Trophoblast cell (in vitro differentiated cells and primary cell): ENCODE data around the gene PARP1.
"Not testable (repeated sequence)": the region's sequence is repeated elsewhere in the genome, so short reads cannot be mapped to it uniquely, and the experiment has no call there.

Source experiments
- DNase-seq, 2 donors: peaks; one replicate each; pipeline ENCODE4 v3.0.0-alpha.2; 2016
- H2AFZ ChIP-seq: 2 replicates; pipeline ENCODE4 v1.6.1; 2013; ENCODE audit warnings: low read length, moderate library complexity, mild to moderate bottlenecking; ENCODE audit not compliant: insufficient read depth, poor library complexity
- H2AK5ac ChIP-seq: 2 replicates; pipeline ENCODE4 v1.6.1; 2013; ENCODE audit warnings: mild to moderate bottlenecking, low read length
- H2BK120ac ChIP-seq: 2 replicates; pipeline ENCODE4 v1.6.1; 2013; ENCODE audit warnings: low read length, mild to moderate bottlenecking, moderate library complexity; ENCODE audit not compliant: insufficient read depth, poor library complexity
- H2BK12ac ChIP-seq: 2 replicates; pipeline ENCODE4 v1.6.1; 2013; ENCODE audit warnings: mild to moderate bottlenecking, low read length, moderate library complexity
- H2BK5ac ChIP-seq: 2 replicates; pipeline ENCODE4 v1.6.1; 2013; ENCODE audit warnings: low read length, low read depth, moderate library complexity, mild to moderate bottlenecking; ENCODE audit not compliant: poor library complexity
- H3K14ac ChIP-seq: 2 replicates; pipeline ENCODE4 v1.6.1; 2013; ENCODE audit warnings: mild to moderate bottlenecking, low read length
- H3K18ac ChIP-seq: 2 replicates; pipeline ENCODE4 v1.6.1; 2013; ENCODE audit warnings: mild to moderate bottlenecking, low read length
- H3K23ac ChIP-seq: 2 replicates; pipeline ENCODE4 v1.6.1; 2013; ENCODE audit warnings: low read length
- H3K27ac ChIP-seq: 2 replicates; pipeline ENCODE4 v1.5.1; 2013; ENCODE audit warnings: low read depth, mild to moderate bottlenecking, inconsistent platforms, low read length, moderate library complexity
- H3K27me3 ChIP-seq: 2 replicates; pipeline ENCODE4 v1.6.1; 2013; ENCODE audit warnings: inconsistent platforms, mild to moderate bottlenecking, low read length, moderate library complexity; ENCODE audit not compliant: insufficient read depth
- H3K36me3 ChIP-seq, 2 experiments: 1 replicate in 1 of 2; 2 replicates in 1 of 2; pipeline ENCODE4 v1.6.1; 2013; ENCODE audit warnings: low read length in 2 of 2, mild to moderate bottlenecking in 2 of 2, moderate library complexity in 1 of 2; ENCODE audit not compliant: insufficient read depth in 2 of 2, control insufficient read depth in 1 of 2
- H3K4ac ChIP-seq: 2 replicates; pipeline ENCODE4 v1.6.1; 2013; ENCODE audit warnings: low read depth, mild to moderate bottlenecking, low read length, moderate library complexity
- H3K4me1 ChIP-seq, 2 experiments: 1 replicate in 1 of 2; 2 replicates in 1 of 2; pipeline ENCODE4 v1.6.1; 2013; ENCODE audit warnings: low read length in 2 of 2, mild to moderate bottlenecking in 2 of 2, moderate library complexity in 1 of 2; ENCODE audit not compliant: insufficient read depth in 2 of 2, control insufficient read depth in 1 of 2
- H3K4me2 ChIP-seq: 2 replicates; pipeline ENCODE4 v1.6.1; 2013; ENCODE audit warnings: inconsistent platforms, mild to moderate bottlenecking, low read length, moderate library complexity
- H3K4me3 ChIP-seq: 2 replicates; pipeline ENCODE4 v1.5.1; 2013; ENCODE audit warnings: mild to moderate bottlenecking, low read depth, low read length, inconsistent platforms
- H3K79me1 ChIP-seq: one replicate; pipeline ENCODE4 v1.6.1; 2013; ENCODE audit warnings: low read length
- H3K79me2 ChIP-seq: 2 replicates; pipeline ENCODE4 v1.6.1; 2013; ENCODE audit warnings: low read length, mild to moderate bottlenecking; ENCODE audit not compliant: control insufficient read depth, insufficient read depth, poor library complexity
- H3K9ac ChIP-seq: 2 replicates; pipeline ENCODE4 v1.6.1; 2013; ENCODE audit warnings: mild to moderate bottlenecking, low read length
- H3K9me3 ChIP-seq: 2 replicates; pipeline ENCODE4 v1.6.1; 2013; ENCODE audit warnings: low read depth, mild to moderate bottlenecking, control low read depth, inconsistent platforms, low read length; ENCODE audit not compliant: insufficient read depth
- H4K12ac ChIP-seq: 2 replicates; pipeline ENCODE4 v1.6.1; 2013; ENCODE audit warnings: low read depth, mild to moderate bottlenecking, low read length, moderate library complexity
- H4K8ac ChIP-seq: 2 replicates; pipeline ENCODE4 v1.6.1; 2013; ENCODE audit warnings: low read depth, mild to moderate bottlenecking, low read length, moderate library complexity
- H4K91ac ChIP-seq: one replicate; pipeline ENCODE4 v1.6.1; 2013; ENCODE audit warnings: low read depth, mild to moderate bottlenecking, low read length, moderate library complexity
- WGBS: extraction: QIAGEN DNeasy Blood & Tissue Kit; methylation state at CpG from one replicate; pipeline ENCODE4 v1.1.7; 2013; ENCODE audit warnings: missing lambda C conversion rate; ENCODE audit not compliant: insufficient read length, insufficient coverage; ENCODE audit errors: extremely low coverage; 5-methylcytosine and 5-hydroxymethylcytosine counted together

PARP1 gene

DNA sequence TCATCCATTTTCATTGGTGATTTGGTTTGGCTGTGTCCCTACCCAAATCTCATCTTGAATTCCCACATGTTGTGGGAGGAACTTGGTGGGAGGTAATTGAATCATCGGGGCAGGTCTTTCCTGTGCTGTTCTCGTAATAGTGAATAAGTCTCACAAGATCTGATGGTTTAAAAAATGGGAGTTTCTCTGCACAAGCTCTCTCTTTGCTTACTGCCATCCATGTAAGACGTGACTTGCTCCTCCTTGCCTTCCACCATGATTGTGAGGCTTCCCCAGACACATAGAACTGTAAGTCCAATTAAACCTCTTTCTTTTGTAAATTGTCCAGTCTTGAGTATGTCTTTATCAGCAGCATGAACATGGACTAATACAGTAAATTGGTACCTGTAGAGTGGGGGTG, 67.8 kb downstream of the PARP1 start:
- not testable (repeated sequence) for H3K14ac ChIP-seq, H4K12ac ChIP-seq, H2BK120ac ChIP-seq, H3K23ac ChIP-seq, H3K79me1 ChIP-seq, DNase-seq, H3K9ac ChIP-seq, H3K4me1 ChIP-seq, H3K9me3 ChIP-seq, H3K79me2 ChIP-seq, H3K27ac ChIP-seq, H4K91ac ChIP-seq, H3K4ac ChIP-seq, H2AFZ ChIP-seq, H3K27me3 ChIP-seq, H2BK5ac ChIP-seq, H2BK12ac ChIP-seq, H3K4me3 ChIP-seq, H3K18ac ChIP-seq, H3K36me3 ChIP-seq, H3K4me2 ChIP-seq, H4K8ac ChIP-seq, H2AK5ac ChIP-seq
- WGBS = no CpG with 5 or more reads among the region's 3 CpGs

DNA sequence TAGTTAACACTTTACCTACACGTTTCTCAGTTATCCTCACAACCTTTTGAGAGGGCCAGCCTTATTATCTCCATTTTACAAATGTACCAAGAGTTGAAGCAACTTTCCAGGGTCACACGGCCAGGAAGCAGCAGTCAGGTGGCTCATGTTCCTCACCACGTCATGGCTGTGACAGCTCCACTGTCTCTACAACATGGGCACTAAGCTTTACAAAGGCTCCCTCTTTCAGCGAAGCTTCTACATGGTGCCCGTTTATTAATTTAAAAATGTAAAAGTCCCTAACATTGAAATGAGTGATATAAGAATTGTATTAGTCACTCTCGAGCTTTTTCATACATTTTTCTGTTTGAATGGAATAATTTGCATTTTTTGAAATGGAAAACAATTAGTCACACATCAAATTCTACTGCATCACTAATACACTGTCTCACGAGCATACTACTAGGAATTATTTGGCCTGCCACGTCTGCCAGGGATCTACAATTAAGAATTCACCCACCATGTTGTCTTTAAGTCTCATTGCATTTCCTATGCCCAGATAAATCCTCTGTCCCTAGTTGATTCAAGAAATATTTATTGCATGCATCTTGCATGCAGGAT, 70.5 kb downstream of the PARP1 start:
- H3K4me1 ChIP-seq = no peaks in the 10 kb centered on the region
- H3K9me3 ChIP-seq = peaks cover 5% of the 10 kb centered on the region
- DNase-seq = no peak
- no peaks in the 10 kb centered on the region for H3K27me3 ChIP-seq
- WGBS = no CpG with 5 or more reads among the region's 8 CpGs
- no peak overlapping the region for H3K4ac ChIP-seq
- H3K18ac ChIP-seq = no peak overlapping the region
- H3K4me3 ChIP-seq = no peak overlapping the region
- no peak overlapping the region for H2BK120ac ChIP-seq
- no peak overlapping the region for H2BK12ac ChIP-seq
- no peaks in the 10 kb centered on the region for H3K36me3 ChIP-seq
- H3K27ac ChIP-seq = no peak overlapping the region
- H2AK5ac ChIP-seq = no peak overlapping the region
- no peak overlapping the region for H3K14ac ChIP-seq
- H4K8ac ChIP-seq = no peak overlapping the region
- no peak overlapping the region for H2BK5ac ChIP-seq
- H3K4me2 ChIP-seq = no peak overlapping the region
- no peak overlapping the region for H4K12ac ChIP-seq
- H3K9ac ChIP-seq = no peak overlapping the region
- H3K79me2 ChIP-seq = no peaks in the 10 kb centered on the region
- peaks cover 2% of the 10 kb centered on the region for H3K79me1 ChIP-seq
- H3K23ac ChIP-seq = no peak overlapping the region
- no peak overlapping the region for H4K91ac ChIP-seq
- no peak overlapping the region for H2AFZ ChIP-seq

DNA sequence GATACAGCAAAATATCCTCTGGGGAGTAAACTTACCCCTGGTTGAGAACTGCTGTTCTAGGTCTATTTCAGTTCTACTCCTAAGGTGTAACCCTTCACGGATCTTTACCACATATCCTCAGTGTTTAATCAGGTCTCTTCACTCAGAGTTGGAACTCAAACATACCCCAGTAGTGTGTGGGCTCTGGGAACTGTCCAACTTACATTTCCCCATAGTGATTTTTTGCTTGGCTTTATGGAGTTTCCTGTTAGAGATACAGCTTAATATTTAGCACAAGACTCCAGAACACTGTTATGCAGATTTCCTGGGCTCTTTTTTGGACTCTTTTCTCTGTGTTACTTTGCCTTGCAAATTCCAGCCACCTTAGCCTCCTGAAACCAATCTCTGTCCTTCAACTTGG, 72.2 kb downstream of the PARP1 start:
- H2BK5ac ChIP-seq = no peak overlapping the region
- no peak overlapping the region for H3K23ac ChIP-seq
- no CpG with 5 or more reads among the region's 1 CpG for WGBS
- H2AK5ac ChIP-seq = no peak overlapping the region
- no peaks in the 10 kb centered on the region for H3K27me3 ChIP-seq
- peaks cover 5% of the 10 kb centered on the region for H3K9me3 ChIP-seq
- no peak overlapping the region for H4K12ac ChIP-seq
- H3K4me2 ChIP-seq = no peak overlapping the region
- H3K36me3 ChIP-seq = no peaks in the 10 kb centered on the region
- peaks cover 4% of the 10 kb centered on the region for H3K79me1 ChIP-seq
- no peak for DNase-seq
- no peak overlapping the region for H2BK120ac ChIP-seq
- no peak overlapping the region for H3K18ac ChIP-seq
- no peak overlapping the region for H3K4me3 ChIP-seq
- H4K91ac ChIP-seq = no peak overlapping the region
- H4K8ac ChIP-seq = no peak overlapping the region
- H3K14ac ChIP-seq = no peak overlapping the region
- H3K4ac ChIP-seq = no peak overlapping the region
- H3K9ac ChIP-seq = no peak overlapping the region
- no peaks in the 10 kb centered on the region for H3K79me2 ChIP-seq
- H3K27ac ChIP-seq = no peak overlapping the region
- H2AFZ ChIP-seq = no peak overlapping the region
- no peak overlapping the region for H2BK12ac ChIP-seq
- H3K4me1 ChIP-seq = no peaks in the 10 kb centered on the region

DNA sequence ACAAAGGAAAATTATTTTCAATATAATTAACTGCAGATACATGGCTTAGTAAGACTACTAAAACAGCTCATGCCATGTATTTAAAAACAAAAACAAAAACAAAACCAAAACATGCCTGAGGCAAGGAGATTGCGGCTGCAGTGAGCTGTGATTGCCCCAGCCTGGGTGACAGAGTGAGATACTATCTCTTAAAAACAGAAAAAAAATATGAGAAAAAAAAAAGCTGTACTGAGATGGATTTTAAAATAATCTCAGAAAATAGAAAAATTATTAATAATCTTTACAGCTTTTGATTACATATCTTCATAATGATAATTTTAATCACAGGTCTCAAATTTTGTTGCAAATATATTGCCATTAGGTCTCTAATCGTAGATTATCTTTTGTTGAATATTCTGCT, 74.9 kb downstream of the PARP1 start:
- H3K79me1 ChIP-seq = peaks cover 11% of the 10 kb centered on the region
- WGBS = no CpG with 5 or more reads among the region's 2 CpGs
- no peak overlapping the region for H2BK5ac ChIP-seq
- no peak overlapping the region for H2BK120ac ChIP-seq
- H3K9me3 ChIP-seq = no peaks in the 10 kb centered on the region
- H3K79me2 ChIP-seq = no peaks in the 10 kb centered on the region
- H3K27ac ChIP-seq = no peak overlapping the region
- no peak overlapping the region for H2AFZ ChIP-seq
- no peak overlapping the region for H4K12ac ChIP-seq
- H3K14ac ChIP-seq = no peak overlapping the region
- peaks cover 0 to 3% of the 10 kb centered on the region in 2 experiments for H3K4me1 ChIP-seq
- peak; percentile 75 to 93 for DNase-seq
- peak overlapping the region; percentile 30 for H3K4me2 ChIP-seq
- no peak overlapping the region for H2BK12ac ChIP-seq
- no peak overlapping the region for H4K8ac ChIP-seq
- no peak overlapping the region for H3K23ac ChIP-seq
- no peak overlapping the region for H4K91ac ChIP-seq
- H3K36me3 ChIP-seq = no peaks in the 10 kb centered on the region
- no peak overlapping the region for H3K4ac ChIP-seq
- no peak overlapping the region for H2AK5ac ChIP-seq
- no peaks in the 10 kb centered on the region for H3K27me3 ChIP-seq
- no peak overlapping the region for H3K18ac ChIP-seq
- H3K9ac ChIP-seq = no peak overlapping the region
- no peak overlapping the region for H3K4me3 ChIP-seq
